GM19240 (cell line): ENCODE results near the gene CEL.
"Not testable (repeated sequence)": the region's sequence is repeated elsewhere in the genome, so short reads cannot be mapped to it uniquely, and the experiment has no call there.

Source experiments
- DNase-seq: peaks from one replicate; pipeline ENCODE4 v3.0.0; 2011; ENCODE audit warnings: low spot score; ENCODE audit not compliant: insufficient read length

The CEL gene

DNA sequence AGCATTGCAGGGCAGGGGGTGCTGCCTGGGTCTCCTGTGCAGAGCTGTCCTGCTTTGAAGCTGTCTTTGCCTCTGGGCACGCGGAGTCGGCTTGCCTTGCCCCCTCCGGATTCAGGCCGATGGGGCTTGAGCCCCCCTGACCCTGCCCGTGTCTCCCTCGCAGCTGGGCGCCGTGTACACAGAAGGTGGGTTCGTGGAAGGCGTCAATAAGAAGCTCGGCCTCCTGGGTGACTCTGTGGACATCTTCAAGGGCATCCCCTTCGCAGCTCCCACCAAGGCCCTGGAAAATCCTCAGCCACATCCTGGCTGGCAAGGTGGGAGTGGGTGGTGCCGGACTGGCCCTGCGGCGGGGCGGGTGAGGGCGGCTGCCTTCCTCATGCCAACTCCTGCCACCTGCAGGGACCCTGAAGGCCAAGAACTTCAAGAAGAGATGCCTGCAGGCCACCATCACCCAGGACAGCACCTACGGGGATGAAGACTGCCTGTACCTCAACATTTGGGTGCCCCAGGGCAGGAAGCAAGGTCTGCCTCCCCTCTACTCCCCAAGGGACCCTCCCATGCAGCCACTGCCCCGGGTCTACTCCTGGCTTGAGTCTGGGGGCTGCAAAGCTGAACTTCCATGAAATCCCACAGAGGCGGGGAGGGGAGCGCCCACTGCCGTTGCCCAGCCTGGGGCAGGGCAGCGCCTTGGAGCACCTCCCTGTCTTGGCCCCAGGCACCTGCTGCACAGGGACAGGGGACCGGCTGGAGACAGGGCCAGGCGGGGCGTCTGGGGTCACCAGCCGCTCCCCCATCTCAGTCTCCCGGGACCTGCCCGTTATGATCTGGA lies 2.7 kb downstream of the CEL start:
- no peak for DNase-seq

DNA sequence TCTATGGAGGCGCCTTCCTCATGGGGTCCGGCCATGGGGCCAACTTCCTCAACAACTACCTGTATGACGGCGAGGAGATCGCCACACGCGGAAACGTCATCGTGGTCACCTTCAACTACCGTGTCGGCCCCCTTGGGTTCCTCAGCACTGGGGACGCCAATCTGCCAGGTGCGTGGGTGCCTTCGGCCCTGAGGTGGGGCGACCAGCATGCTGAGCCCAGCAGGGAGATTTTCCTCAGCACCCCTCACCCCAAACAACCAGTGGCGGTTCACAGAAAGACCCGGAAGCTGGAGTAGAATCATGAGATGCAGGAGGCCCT lies 3.2 kb downstream of the CEL start:
- DNase-seq = no peak

DNA sequence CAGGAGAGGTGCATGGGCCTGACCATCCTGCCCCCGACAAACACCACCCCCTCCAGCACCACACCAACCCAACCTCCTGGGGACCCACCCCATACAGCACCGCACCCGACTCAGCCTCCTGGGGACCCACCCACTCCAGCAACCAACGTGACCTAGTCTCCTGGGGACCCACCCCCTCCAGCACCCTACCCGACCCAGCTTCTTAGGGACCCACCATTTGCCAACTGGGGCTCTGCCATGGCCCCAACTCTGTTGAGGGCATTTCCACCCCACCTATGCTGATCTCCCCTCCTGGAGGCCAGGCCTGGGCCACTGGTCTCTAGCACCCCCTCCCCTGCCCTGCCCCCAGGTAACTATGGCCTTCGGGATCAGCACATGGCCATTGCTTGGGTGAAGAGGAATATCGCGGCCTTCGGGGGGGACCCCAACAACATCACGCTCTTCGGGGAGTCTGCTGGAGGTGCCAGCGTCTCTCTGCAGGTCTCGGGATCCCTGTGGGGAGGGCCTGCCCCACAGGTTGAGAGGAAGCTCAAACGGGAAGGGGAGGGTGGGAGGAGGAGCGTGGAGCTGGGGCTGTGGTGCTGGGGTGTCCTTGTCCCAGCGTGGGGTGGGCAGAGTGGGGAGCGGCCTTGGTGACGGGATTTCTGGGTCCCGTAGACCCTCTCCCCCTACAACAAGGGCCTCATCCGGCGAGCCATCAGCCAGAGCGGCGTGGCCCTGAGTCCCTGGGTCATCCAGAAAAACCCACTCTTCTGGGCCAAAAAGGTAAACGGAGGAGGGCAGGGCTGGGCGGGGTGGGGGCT lies 4.6 kb downstream of the CEL start:
- no peak for DNase-seq

DNA sequence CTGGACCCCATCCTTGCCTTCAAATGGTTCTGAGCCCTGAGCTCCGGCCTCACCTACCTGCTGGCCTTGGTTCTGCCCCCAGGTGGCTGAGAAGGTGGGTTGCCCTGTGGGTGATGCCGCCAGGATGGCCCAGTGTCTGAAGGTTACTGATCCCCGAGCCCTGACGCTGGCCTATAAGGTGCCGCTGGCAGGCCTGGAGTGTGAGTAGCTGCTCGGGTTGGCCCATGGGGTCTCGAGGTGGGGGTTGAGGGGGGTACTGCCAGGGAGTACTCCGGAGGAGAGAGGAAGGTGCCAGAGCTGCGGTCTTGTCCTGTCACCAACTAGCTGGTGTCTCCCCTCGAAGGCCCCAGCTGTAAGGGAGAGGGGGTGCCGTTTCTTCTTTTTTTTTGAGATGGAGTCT lies 5.2 kb downstream of the CEL start:
- DNase-seq = no peak

DNA sequence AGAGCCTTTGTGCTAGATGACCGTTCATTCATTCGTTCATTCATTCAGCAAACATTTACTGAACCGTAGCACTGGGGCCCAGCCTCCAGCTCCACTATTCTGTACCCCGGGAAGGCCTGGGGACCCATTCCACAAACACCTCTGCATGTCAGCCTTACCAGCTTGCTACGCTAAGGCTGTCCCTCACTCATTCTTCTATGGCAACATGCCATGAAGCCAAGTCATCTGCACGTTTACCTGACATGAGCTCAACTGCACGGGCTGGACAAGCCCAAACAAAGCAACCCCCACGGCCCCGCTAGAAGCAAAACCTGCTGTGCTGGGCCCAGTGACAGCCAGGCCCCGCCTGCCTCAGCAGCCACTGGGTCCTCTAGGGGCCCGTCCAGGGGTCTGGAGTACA lies 6.0 kb downstream of the CEL start:
- no peak for DNase-seq

DNA sequence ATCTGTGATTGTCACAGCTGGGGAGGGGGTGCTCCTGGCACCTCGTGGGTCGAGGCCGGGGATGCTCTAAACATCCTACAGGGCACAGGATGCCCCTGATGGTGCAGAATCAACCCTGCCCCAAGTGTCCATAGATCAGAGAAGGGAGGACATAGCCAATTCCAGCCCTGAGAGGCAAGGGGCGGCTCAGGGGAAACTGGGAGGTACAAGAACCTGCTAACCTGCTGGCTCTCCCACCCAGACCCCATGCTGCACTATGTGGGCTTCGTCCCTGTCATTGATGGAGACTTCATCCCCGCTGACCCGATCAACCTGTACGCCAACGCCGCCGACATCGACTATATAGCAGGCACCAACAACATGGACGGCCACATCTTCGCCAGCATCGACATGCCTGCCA lies 6.7 kb downstream of the CEL start:
- DNase-seq = not testable (repeated sequence)

DNA sequence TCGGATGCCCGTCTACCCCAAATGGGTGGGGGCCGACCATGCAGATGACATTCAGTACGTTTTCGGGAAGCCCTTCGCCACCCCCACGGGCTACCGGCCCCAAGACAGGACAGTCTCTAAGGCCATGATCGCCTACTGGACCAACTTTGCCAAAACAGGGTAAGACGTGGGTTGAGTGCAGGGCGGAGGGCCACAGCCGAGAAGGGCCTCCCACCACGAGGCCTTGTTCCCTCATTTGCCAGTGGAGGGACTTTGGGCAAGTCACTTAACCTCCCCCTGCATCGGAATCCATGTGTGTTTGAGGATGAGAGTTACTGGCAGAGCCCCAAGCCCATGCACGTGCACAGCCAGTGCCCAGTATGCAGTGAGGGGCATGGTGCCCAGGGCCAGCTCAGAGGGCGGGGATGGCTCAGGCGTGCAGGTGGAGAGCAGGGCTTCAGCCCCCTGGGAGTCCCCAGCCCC lies 8.8 kb downstream of the CEL start:
- DNase-seq = not testable (repeated sequence)

DNA sequence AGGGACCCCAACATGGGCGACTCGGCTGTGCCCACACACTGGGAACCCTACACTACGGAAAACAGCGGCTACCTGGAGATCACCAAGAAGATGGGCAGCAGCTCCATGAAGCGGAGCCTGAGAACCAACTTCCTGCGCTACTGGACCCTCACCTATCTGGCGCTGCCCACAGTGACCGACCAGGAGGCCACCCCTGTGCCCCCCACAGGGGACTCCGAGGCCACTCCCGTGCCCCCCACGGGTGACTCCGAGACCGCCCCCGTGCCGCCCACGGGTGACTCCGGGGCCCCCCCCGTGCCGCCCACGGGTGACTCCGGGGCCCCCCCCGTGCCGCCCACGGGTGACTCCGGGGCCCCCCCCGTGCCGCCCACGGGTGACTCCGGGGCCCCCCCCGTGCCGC lies 9.2 kb downstream of the CEL start:
- DNase-seq = not testable (repeated sequence)

DNA sequence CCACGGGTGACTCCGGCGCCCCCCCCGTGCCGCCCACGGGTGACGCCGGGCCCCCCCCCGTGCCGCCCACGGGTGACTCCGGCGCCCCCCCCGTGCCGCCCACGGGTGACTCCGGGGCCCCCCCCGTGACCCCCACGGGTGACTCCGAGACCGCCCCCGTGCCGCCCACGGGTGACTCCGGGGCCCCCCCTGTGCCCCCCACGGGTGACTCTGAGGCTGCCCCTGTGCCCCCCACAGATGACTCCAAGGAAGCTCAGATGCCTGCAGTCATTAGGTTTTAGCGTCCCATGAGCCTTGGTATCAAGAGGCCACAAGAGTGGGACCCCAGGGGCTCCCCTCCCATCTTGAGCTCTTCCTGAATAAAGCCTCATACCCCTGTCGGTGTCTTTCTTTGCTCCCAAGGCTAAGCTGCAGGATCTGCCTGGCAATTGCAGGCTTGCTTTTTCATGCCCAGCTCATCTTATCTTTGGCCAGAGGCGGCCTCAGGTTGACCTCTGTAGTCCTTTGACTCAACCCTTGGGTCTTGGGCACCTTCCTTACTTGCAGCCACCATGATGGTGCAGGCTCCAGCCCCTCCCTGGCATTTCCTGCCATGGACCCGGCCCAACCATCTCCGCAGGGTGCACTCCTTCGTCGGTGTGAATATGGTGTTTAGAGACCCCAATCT lies 9.8 kb downstream of the CEL start:
- DNase-seq = no peak

DNA sequence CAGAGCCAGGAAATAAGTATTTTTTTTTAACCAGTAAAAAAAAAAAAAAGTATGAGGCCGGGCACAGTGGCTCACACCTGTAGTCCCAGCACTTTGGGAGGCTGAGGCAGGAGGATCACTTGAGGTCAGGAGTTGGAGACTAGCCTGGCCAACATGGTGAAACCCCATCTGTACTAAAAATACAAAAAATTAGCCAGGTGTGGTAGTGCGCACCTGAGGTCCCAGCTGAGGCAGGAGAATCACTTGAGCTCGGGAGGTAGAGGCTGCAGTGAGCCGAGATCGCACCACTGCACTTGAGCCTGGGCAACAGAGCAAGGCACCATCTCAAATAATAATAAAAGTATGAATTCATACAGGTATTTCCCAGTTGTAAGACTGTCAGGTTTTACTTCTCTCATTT lies 10.4 kb downstream of the CEL start:
- DNase-seq = not testable (repeated sequence)

DNA sequence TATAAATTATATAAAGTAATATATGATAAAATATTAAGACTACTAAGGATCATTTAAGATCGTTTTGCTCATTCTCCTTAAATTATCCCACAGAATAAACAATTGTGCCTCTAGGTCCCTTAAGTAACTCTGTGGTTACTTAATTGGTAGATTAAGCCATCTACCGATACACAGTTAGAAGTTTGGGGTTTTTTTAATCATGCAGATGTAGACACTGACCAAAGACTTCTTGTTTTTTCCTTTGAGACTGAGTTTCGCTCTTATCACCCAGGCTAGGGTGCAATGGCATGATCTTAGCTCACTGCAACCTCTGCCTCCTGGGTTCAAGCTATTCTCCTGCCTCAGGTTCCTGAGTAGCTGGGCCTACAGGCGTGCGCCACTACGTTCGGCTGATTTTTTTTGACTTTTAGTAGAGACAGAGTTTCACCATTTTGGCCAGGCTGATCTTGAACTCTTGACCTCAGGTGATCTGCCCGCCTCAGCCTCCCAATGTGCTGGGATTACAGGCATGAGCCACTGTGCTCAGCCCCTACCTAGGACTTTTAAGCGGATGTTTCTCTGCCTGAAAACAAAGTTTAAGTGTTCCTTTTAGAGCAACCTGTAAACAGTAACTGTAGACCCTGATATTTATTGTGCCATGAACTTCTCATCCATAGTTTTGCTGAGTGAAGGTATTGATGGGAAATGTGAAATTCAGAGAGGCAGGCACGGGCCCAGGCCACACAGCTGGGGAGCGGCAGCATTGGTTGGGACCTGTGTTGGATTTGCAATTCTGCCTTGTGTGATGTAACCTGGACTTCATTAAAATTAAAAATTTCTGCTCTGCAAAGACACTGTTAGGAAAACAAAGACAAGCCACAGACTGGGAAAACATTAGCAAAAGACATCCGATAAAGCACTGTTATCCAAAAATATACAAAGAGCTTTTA lies 11.6 kb downstream of the CEL start:
- DNase-seq = no peak

DNA sequence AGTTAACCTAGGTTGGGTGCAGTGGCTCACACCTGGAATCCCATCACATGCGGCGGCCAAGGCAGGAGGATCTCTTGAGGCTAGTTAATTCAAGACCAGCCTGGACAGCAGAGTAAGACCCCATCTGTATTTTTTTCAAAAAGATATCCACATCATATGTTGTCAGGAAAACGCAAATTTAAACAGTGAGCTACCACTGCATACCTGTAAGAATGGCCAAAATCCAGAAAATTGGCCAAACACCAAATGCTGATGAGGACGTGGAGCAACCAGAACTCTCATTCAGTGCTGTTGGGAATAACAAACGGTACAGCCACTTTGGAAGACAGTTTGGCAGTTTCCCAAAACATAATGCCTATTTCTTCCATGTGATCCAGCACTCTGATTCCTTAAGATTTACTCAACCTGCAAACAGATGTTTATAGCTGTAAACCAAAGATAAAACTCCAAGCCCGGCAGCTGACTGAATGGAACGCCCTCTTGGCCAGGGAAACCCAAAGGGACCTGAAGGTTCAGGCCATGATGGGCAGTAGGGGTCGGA lies 12.4 kb downstream of the CEL start:
- no peak for DNase-seq

DNA sequence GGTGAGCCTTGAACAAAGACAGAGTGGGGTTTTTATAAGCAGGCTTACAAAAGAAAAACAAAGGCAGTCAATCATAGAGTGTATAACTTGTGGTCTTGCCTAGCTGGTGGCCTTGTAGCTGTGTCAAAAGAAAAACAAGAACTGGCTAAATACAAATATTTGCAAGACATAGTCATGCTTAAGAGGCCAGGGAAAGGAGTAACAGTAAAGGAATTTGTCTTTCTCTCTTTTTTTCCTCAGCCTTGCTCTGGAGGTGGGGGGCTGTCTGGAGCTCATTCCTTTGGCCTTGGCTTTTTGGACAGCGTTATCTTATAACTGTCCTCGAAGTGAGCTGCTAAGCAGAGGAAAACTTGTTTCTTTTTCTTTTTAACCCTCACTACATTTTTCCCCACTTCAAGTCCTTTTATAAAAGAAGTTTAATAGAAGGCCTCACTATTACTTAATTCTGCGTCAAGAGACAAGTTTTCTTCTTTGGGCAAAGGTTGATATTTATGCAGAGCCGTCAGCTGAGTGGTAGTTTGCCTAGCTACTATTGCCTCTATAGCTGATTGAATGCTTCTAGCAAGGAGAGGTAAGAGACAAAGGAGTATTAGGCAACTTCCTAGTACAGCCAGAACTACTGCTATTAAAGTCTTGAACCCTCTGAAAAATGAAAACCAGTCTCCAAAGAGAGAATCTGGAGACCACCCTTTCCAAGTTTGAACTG lies 14.3 kb downstream of the CEL start:
- DNase-seq = no peak

DNA sequence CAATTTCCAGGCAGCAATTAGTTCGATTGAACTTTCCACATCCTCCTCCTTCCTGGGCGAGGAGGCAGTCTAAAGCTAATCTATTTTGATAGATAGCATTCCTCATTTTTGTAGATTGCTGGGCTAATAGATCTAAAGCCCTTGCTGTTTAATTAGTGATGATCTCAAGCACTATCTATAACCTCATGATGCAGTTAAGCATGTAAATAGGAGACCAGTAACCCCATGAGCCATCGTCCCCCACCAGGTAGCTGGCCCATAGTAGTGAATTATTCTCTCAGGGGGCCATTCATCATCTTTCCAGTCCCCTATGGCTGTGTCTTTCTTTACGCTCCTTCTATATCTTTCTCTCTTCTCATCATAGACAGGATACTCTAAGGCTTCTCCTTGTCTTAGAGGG lies 14.9 kb downstream of the CEL start:
- no peak for DNase-seq

DNA sequence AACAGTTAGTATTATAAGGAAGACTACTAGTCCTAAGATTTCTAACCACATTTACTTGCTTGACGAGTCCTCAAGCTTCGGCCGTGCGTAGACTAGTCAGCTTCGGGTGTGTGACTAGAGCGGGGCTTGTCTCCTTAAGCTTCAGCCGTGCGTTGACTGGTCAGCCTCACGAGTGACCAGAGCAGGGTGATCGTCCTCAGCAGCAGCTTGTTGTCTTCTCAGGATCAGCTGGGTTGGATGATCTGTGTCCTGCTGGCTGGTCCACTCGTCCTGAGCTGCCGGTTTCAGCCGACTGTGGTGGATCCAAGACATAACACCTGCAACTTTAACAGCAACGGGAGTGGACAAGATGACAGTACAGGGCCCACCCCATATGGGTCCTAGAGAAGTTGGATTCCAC lies 16.7 kb downstream of the CEL start:
- no peak for DNase-seq

DNA sequence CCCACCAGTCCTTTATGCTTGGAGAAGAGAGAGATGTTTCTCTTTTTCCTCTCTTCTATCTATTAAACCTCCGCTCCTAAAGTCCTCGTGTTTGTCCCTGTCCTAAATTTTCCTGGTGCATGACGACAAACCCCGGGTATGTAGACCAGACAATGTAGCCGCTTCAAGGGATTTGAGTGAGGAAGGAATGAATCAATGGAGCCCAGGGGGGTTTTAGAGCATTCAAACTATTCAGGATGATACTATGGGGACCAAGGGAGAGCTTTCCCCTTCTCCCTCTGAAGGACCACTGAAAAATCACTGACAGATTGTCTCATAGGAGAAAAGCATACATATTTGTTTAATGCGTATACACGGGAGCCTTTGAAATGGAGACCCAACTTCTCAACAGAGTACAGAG lies 18.4 kb downstream of the CEL start:
- no peak for DNase-seq

DNA sequence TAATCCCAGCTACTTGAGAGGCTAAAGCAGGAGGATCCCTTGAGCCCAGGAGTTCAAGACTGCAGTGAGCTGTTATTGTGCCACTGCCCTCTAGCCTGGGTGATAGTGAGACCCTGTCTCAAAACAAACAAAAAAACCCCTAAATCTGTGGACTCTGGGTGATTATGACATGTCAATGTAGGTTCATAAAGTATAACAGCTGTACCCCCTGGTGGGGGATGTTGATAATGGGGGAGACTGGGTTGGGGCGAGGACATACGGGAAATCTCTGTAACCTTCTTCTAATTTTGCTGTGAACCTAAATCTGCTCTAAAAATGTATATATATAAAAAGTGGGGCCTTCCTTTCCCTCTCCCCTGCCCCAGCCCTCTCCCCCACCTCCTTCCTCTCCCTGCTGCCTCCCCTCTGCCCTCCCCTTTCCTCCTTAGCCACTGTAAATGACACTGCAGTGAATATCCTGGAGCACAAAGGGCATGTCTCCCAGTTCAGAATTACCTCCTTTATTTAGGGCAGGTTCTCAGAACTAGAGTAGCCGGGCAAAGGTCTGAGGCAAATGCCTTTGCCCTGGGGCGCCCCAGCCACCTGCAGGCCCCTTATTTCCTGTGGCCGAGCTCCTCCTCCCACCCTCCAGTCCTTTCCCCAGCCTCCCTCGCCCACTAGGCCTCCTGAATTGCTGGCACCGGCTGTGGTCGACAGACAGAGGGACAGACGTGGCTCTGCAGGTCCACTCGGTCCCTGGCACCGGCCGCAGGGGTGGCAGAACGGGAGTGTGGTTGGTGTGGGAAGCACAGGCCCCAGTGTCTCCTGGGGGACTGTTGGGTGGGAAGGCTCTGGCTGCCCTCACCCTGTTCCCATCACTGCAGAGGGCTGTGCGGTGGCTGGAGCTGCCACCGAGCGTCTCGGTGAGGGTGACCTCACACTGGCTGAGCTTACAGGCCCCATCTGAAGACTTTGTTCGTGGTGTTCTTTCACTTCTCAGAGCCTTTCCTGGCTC lies 19.3 kb downstream of the CEL start:
- DNase-seq = not testable (repeated sequence)

DNA sequence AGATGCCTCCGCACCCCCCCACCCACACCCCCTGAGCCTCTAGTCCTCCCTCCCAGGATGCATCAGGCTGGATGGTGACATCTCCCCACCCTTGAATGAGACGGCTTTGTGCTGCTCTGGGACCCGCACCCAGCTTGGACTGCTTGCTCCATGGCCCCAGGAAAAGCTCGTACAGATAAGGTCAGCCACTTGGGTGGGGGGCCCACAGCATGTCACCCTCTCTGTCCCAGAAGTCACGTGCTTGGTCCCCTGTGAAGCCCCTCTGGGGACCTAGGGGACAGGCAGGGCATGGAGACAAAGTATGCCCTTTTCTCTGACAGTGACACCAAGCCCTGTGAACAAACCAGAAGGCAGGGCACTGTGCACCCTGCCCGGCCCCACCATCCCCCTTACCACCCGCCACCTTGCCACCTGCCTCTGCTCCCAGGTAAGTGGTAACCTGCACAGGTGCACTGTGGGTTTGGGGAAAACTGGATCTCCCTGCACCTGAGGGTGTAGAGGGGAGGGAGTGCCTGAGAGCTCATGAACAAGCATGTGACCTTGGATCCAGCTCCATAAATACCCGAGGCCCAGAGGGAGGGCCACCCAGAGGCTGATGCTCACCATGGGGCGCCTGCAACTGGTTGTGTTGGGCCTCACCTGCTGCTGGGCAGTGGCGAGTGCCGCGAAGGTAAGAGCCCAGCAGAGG lies 20.3 kb downstream of the CEL start:
- not testable (repeated sequence) for DNase-seq
